Stimulated activated CD8-positive, alpha-beta memory T cell treated with anti-CD3 and anti-CD28 coated beads, Interleukin-4, amount 100 ng/mL, for 4 hours (primary cell): Measurements from ENCODE around the gene ANKRD44.

ENCODE experiments used
- DNase-seq, 2 donors: peaks; one replicate each; pipeline ENCODE4 v3.0.0-alpha.2; 2020; ENCODE audit warnings: low read depth in 2 of 2, low spot score in 1 of 2

The ANKRD44 gene

GRCh38 chr2:197264332-197264731 lies 46.2 kb downstream of the ANKRD44 start:
- DNase-seq: no peak

DNA sequence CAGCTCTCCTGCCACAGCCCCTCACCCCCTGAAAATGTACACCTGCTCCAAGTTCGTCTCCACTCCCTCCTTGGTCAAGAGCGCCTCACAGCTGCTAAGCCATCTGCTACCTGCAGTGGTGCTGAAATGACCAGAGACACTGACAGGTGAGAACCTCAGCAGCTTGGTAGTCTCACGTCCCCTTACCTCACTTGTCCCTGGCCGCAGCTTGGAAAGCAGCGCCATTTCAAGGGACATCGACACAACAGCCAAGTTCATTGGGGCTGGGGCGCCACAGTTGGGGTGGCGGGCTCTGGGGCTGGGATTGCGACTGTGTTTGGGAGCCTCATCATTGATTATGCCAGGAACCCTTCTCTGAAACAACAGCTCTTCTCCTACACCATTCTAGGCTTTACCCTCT lies 47.5 kb downstream of the ANKRD44 start:
- DNase-seq: no peak

- no peak for DNase-seq
Observed at GRCh38 chr2:197261808-197262226, 48.8 kb downstream of the ANKRD44 start.

- DNase-seq: no peak
Observed at GRCh38 chr2:197259470-197259999, 51.0 kb downstream of the ANKRD44 start.

GRCh38 chr2:197258580-197258979 lies 52.0 kb downstream of the ANKRD44 start:
- DNase-seq: no peak

GRCh38 chr2:197256547-197257170 lies 53.9 kb downstream of the ANKRD44 start:
- DNase-seq: no peak

- no peak for DNase-seq
Observed at GRCh38 chr2:197256021-197256420, 54.6 kb downstream of the ANKRD44 start.

GRCh38 chr2:197255543-197255942 lies 55.0 kb downstream of the ANKRD44 start:
- DNase-seq: peak; percentile 35 to 62

DNA sequence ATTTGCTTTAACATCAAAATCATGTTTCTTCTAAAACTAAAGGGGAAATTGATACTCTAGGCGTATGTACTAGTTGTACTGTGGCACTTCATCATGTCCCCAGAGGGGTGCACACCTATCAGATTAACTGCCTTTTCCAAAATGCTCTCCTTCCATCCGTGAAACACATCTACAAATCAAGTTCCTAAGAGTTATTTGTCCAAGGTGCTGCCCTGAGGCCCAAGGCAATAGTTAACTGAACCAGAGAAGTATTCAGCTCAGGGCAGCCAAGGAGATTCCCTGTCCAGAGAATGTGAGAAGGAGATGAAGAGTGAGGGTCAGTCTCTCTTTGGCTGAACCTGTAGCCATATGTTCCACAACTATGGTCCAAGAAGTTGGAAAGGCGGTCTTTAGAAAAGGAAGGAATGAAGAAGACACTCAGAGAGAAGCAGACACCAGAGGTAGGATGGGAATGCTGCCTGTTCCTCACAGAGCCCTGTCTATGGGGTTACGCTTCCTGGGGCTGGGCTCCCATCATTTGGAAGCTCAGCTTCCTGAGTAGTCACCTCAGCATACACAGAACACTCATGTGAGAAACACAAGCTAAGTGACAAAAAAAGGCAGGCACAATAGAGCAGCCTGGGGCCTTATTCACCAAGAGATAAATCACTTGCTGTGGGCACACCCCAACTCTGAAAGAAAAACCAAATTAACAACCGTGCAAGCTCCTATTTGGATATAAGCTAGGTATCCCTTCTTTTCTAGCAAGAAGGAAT lies 55.6 kb downstream of the ANKRD44 start:
- DNase-seq: no peak

DNA sequence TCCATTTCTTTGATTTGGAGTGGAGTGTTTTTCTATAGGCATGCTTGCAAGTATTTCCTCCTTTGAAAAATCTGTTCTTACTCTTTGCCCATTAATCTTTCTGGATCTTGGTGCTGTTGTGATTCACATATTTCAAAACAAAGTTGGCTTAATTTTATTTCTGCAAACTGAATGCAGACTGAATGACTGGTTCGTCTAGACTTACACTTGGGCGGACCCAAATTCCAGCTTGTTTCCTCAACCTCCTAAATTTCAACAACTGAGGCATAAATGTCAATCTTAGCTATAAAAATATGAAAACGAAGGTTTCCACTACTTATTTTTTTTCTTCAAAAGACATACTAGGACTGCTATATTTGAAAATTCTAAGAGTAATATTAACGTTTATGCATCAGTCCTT lies 59.0 kb downstream of the ANKRD44 start:
- no peak for DNase-seq

- DNase-seq: no peak
Observed at GRCh38 chr2:197251163-197251562, 59.4 kb downstream of the ANKRD44 start.

DNA sequence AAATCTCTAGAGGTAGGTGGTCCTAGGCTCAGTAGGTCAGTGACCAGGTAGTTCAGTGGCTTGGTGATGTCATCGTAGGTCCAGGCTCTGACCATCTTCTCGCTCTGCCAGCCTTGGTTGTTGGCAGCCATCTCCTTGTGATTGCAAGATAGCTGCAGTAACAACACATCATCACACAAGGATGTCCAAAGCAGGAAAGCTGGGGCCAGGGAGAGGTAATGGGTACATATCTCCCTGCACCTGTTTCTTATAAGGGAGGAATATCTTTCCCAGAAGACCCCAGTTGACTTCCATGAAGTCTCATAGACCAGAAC lies 60.5 kb downstream of the ANKRD44 start:
- DNase-seq: no peak

DNA sequence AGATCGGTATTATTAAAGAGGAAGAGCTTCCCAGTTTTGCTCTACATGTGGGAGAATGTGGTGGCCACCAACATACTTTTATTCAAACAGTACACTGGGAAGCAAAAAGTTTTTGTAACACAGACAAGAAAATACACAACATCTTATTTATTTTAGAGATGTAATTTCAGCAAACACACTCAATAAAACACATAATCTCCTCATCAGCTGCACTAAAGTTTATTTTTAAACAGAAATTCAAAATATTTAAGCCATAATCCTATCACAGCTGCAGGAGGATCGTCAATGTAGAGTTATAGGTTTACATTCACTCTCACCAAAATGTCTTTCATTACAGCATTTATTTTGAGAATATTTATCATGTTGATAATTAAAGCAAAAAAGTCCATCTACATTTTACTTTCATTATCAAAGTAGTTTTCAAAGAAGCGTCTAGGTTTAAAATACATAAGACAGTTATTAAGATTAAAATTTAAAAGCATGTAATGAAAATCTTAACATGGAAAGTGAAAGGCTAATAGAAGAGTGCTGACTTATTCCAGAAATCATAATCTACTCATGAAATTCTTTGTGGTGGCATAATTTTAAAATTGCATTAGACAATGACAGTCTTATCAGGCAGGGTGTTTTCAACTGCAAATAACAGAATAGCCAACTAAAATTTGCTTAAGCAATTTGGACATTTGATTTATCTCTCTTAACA lies 61.0 kb downstream of the ANKRD44 start:
- DNase-seq: no peak

DNA sequence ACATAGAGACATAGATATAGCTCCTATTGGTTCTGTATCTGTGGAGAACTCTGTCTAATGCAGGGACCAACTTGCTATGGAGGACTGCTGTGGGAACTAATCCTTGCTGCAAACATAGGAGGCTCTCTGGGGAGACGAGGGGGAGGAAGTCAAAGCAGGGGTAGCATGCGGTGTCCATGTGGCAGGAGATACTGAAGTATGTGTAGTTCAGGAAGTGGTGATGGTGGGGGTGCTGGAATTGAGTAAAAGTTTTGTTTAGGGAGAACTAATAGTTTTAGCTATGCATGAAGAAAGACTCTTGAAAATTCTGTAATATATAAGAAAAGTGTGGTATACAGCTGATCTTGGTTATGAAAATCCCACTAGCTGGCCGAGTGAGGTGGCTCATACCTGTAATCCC lies 62.0 kb downstream of the ANKRD44 start:
- DNase-seq: no peak

GRCh38 chr2:197248001-197248401 lies 62.6 kb downstream of the ANKRD44 start:
- no peak for DNase-seq

DNA sequence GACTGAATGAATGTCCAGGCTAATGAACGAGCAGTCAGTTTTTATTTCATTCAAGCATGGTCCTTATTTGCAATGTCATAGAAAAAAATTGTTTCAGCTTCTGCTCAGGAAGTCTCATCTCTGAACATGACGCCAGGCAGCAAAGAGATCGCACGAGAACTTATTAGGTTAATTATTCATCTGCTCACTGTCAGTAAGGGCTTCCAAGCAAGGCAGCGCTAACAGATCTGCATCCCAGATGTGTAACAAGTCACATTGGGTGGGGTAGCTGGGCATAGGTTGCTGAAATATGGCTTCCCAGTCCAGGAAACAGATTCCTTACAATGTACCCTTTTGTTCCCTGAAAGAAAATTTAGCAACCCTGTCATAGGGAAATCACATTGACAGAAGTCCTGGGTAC lies 63.5 kb downstream of the ANKRD44 start:
- no peak for DNase-seq

- DNase-seq: no peak
Observed at GRCh38 chr2:197245829-197246804, 64.5 kb downstream of the ANKRD44 start.

GRCh38 chr2:197244349-197244748 lies 66.2 kb downstream of the ANKRD44 start:
- DNase-seq: no peak

DNA sequence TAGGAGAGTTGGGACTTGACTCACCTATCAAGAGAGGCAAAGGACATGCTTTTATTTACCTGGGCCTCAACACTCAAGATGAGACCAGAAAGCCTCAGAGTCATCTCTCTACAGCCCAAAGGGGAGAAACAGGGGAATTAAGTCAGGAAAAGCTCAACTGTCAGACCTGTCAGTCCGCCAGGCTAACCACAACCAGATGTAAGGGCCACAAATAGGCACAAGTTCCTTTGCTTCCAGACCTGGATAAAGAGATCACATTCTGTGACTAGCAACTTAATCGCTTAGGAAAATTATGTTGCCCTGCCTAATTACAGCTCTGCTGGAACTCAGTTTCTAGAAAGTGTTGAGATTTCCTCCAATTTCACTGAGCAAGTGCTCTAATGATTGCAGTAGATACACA lies 67.9 kb downstream of the ANKRD44 start:
- DNase-seq: no peak

DNA sequence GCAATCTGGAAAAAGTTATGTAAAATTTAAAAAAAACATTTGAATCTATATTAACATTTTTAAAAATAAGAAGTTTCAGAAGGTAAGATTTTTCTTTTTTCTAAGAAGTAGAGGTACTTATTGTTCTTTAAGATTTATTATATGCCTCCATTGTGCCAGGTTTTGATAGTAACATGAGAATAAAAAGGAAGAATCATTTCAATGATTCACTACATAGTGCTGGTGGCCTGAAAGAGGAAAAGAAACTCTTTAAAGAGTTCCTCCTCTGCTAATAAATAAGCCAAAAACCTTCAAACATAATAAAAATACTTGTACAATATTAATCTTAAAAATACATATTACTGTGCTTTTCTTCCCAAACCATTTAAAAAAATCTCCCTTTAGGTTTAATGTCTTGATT lies 69.0 kb downstream of the ANKRD44 start:
- DNase-seq: no peak

- DNase-seq: no peak
Observed at GRCh38 chr2:197241153-197241552, 69.4 kb downstream of the ANKRD44 start.
